GM23248 (cell line): ENCODE measurements around the gene TMEM169. TPM values are rescaled to one million over a fixed set of nuclear protein-coding genes. Genes with fewer than 3 reads are reported as not detected.

Experiments used
- DNase-seq: peaks from one replicate; pipeline ENCODE4 v3.0.0-alpha.2; 2015
- H2AFZ ChIP-seq: fragments of 200-600 bp; sonication (generic); 2 replicates; pipeline ENCODE4 v1.6.1; 2016; ENCODE audit warnings: antibody characterized with exemption
- H3F3A ChIP-seq: fragments of 200-600 bp; sonication (generic); 2 replicates; pipeline ENCODE4 v1.6.1; 2016; ENCODE audit warnings: mild to moderate bottlenecking, antibody characterized with exemption, mixed run types; ENCODE audit not compliant: insufficient read depth
- H3K27ac ChIP-seq: fragments of 200-600 bp; sonication (generic); 2 replicates; pipeline ENCODE4 v1.5.1; 2016; ENCODE audit warnings: mild to moderate bottlenecking
- H3K27me3 ChIP-seq: fragments of 200-600 bp; sonication (generic); replicated peaks from 2 replicates; pipeline ENCODE4 v1.6.1; 2016; ENCODE audit warnings: mild to moderate bottlenecking; ENCODE audit not compliant: insufficient read depth
- H3K36me3 ChIP-seq: fragments of 200-600 bp; sonication (generic); 2 replicates; pipeline ENCODE4 v1.6.1; 2016; ENCODE audit warnings: low read depth, mild to moderate bottlenecking
- H3K4me1 ChIP-seq: fragments of 200-600 bp; sonication (generic); 2 replicates; pipeline ENCODE4 v1.6.1; 2016; ENCODE audit warnings: mild to moderate bottlenecking; ENCODE audit not compliant: insufficient read depth
- H3K4me2 ChIP-seq: fragments of 200-600 bp; sonication (generic); one replicate; pipeline ENCODE4 v1.6.1; 2016; ENCODE audit warnings: mild to moderate bottlenecking; ENCODE audit not compliant: unreplicated experiment
- H3K4me3 ChIP-seq: fragments of 200-600 bp; sonication (generic); 2 replicates; pipeline ENCODE4 v1.5.1; 2016; ENCODE audit warnings: mild to moderate bottlenecking
- H3K79me2 ChIP-seq: fragments of 200-600 bp; sonication (generic); 2 replicates; pipeline ENCODE4 v1.6.1; 2016; ENCODE audit warnings: mild to moderate bottlenecking; ENCODE audit not compliant: insufficient read depth
- H3K9ac ChIP-seq: fragments of 200-600 bp; sonication (generic); 2 replicates; pipeline ENCODE4 v1.6.1; 2016; ENCODE audit warnings: mild to moderate bottlenecking
- H3K9me2 ChIP-seq: fragments of 200-600 bp; sonication (generic); 2 replicates; pipeline ENCODE4 v1.6.1; 2016; ENCODE audit warnings: mixed run types, mild to moderate bottlenecking, moderate library complexity; ENCODE audit not compliant: insufficient read depth
- H3K9me3 ChIP-seq: fragments of 200-600 bp; sonication (generic); one replicate; pipeline ENCODE4 v1.6.1; 2017; ENCODE audit warnings: low read depth
- H4K20me1 ChIP-seq: fragments of 200-600 bp; sonication (generic); 2 replicates; pipeline ENCODE4 v1.6.0; 2016; ENCODE audit not compliant: insufficient read depth
- EZH2 ChIP-seq: fragments of 200-600 bp; sonication (generic); IDR thresholded peaks from 2 replicates; pipeline ENCODE4 v1.6.1; 2018; ENCODE audit warnings: antibody characterized with exemption, mild to moderate bottlenecking; ENCODE audit not compliant: insufficient read depth, poor library complexity, severe bottlenecking
- EZH2phosphoT487 ChIP-seq: fragments of 200-600 bp; sonication (generic); IDR thresholded peaks from 2 replicates; pipeline ENCODE4 v1.6.1; 2018; ENCODE audit warnings: antibody characterized with exemption, moderate library complexity, mild to moderate bottlenecking, low read depth; ENCODE audit not compliant: insufficient read depth
- WGBS, 2 experiments: methylation state at CpG; one replicate each; pipeline ENCODE4 v1.1.6; 2015 to 2017; ENCODE audit warnings: low lambda C conversion rate in 2 of 2, low coverage in 1 of 2; ENCODE audit errors: missing lambda C conversion rate in 2 of 2; 5-methylcytosine and 5-hydroxymethylcytosine counted together
- in situ Hi-C: fragments of 300-500 bp; cut with MboI; formaldehyde crosslinking; loops from 2 replicates; pipeline ENCODE4 v1.15.0; 2020
- polyA plus RNA-seq: library from polyadenylated mRNA; unstranded; fragments of >200 nt; fragmentation: Nextera tagmentation; extraction: Ambion mirVana; gene quantifications from 2 replicates; pipeline ENCODE4 v1.2.1, GENCODE V29; 2016
- total RNA-seq: library from RNA; depleted of rRNA; stranded (reverse); fragments of >200 nt; shearing (Covaris generic); gene quantifications from 2 replicates; pipeline ENCODE4 v1.2.3, GENCODE V29; 2014

Gene TMEM169
- total and polyA plus RNA-seq, 2 experiments from 2014 or later, result under 0.01 to 0.11 TPM

GRCh38 chr2:216083464-216084281 lies 2.0 kb downstream of the TMEM169 start:
- WGBS, 2 experiments, result 78 to 82% methylated on average over 10 to 11 of the region's 11 CpGs
- no peak overlapping the region for H3K27ac ChIP-seq
- no peaks in the 10 kb centered on the region for H3K9me2 ChIP-seq
- H3K4me1 ChIP-seq, result 0 out of 2 replicates have a peak, but pooled peaks cover 4% of the 10 kb centered on the region
- no peak overlapping the region for H3K4me2 ChIP-seq
- in situ Hi-C loops, result no loop called here
- peak; percentile 49 for DNase-seq
- no peaks in the 10 kb centered on the region for H3K79me2 ChIP-seq
- H3K27me3 ChIP-seq, result no peaks in the 10 kb centered on the region
- TF ChIP-seq EZH2phosphoT487, result no peak
- no peak for TF ChIP-seq EZH2
- H2AFZ ChIP-seq, result no peak overlapping the region
- H4K20me1 ChIP-seq, result no peaks in the 10 kb centered on the region
- no peak overlapping the region for H3K9ac ChIP-seq
- H3K9me3 ChIP-seq, result no peaks in the 10 kb centered on the region
- H3F3A ChIP-seq, result no peaks in the 10 kb centered on the region
- H3K4me3 ChIP-seq, result no peak overlapping the region
- no peaks in the 10 kb centered on the region for H3K36me3 ChIP-seq

- Histone ChIP-seq H3K9ac (no peak overlapping the region), H3K27me3 (no peaks in the 10 kb centered on the region), H3K9me3 (no peaks in the 10 kb centered on the region), H3K9me2 (no peaks in the 10 kb centered on the region), H3K36me3 (no peaks in the 10 kb centered on the region), H3K4me3 (no peak overlapping the region), H3K4me2 (no peak overlapping the region), H3F3A (no peaks in the 10 kb centered on the region), H3K27ac (no peak overlapping the region), H3K79me2 (no peaks in the 10 kb centered on the region), H4K20me1 (no peaks in the 10 kb centered on the region), H2AFZ (no peak overlapping the region), H3K4me1 (0 out of 2 replicates have a peak, but pooled peaks cover 4% of the 10 kb centered on the region)
- DNase-seq, result no peak
- TF ChIP-seq EZH2phosphoT487 (no peak), EZH2 (no peak)
- WGBS, 2 experiments, result 94 to 97% methylated on average over 3 of the region's 3 CpGs
- in situ Hi-C loops, result no loop called here
Measured at GRCh38 chr2:216084547-216084946, 2.8 kb downstream of the TMEM169 start.

GRCh38 chr2:216086207-216086893 lies 4.6 kb downstream of the TMEM169 start:
- in situ Hi-C loops, result no loop called here
- H3K36me3 ChIP-seq, result no peaks in the 10 kb centered on the region
- WGBS, 2 experiments, result 62 to 70% methylated on average over 2 of the region's 2 CpGs
- TF ChIP-seq EZH2, result no peak
- no peak for TF ChIP-seq EZH2phosphoT487
- DNase-seq, result no peak
- no peaks in the 10 kb centered on the region for H3K9me2 ChIP-seq
- H3K9ac ChIP-seq, result no peak overlapping the region
- no peaks in the 10 kb centered on the region for H3K27me3 ChIP-seq
- no peak overlapping the region for H2AFZ ChIP-seq
- H3K9me3 ChIP-seq, result no peaks in the 10 kb centered on the region
- no peaks in the 10 kb centered on the region for H3K79me2 ChIP-seq
- H3K4me2 ChIP-seq, result no peak overlapping the region
- peaks cover 10% of the 10 kb centered on the region; the same call in 1 of the 2 replicates for H3F3A ChIP-seq
- H4K20me1 ChIP-seq, result no peaks in the 10 kb centered on the region
- H3K4me3 ChIP-seq, result no peak overlapping the region
- H3K27ac ChIP-seq, result no peak overlapping the region
- H3K4me1 ChIP-seq, result peaks cover 4% of the 10 kb centered on the region

GRCh38 chr2:216090369-216090786 lies 8.7 kb downstream of the TMEM169 start:
- Histone ChIP-seq H3F3A (peaks cover 10% of the 10 kb centered on the region; the same call in 1 of the 2 replicates), H3K9me3 (no peaks in the 10 kb centered on the region), H3K4me3 (no peak overlapping the region), H3K27me3 (0 out of 2 replicates have a peak, but pooled peaks cover 3% of the 10 kb centered on the region), H3K9ac (no peak overlapping the region), H3K4me2 (no peak overlapping the region), H2AFZ (no peak overlapping the region), H3K36me3 (no peaks in the 10 kb centered on the region), H3K79me2 (no peaks in the 10 kb centered on the region), H3K9me2 (no peaks in the 10 kb centered on the region), H3K27ac (no peak overlapping the region; the same call in 1 of the 2 replicates), H4K20me1 (no peaks in the 10 kb centered on the region), H3K4me1 (peaks cover 4% of the 10 kb centered on the region)
- WGBS, 2 experiments, result 94 to 95% methylated on average over 1 of the region's 1 CpG
- in situ Hi-C loops, result no loop called here
- peak; percentile 63 for DNase-seq
- TF ChIP-seq EZH2phosphoT487, result no peak
- no peak for TF ChIP-seq EZH2
